ENCODE results near the gene EFNB1.

EFNB1 gene

GRCh38 chrX:68877606-68878005, 48.8 kb downstream of the EFNB1 start:
- H3K79me2 ChIP-seq (ENCODE audit: control insufficient read depth, insufficient read depth, low read length, poor library complexity): no peaks in the 10 kb centered on the region
- no peak overlapping the region for H3K4ac ChIP-seq (ENCODE audit: low read depth, low read length)
- no peak overlapping the region for H2BK12ac ChIP-seq (ENCODE audit: low read length)
- no peaks in the 10 kb centered on the region for H3K9me3 ChIP-seq (ENCODE audit: insufficient read depth, low read depth, low read length)
- H3K14ac ChIP-seq (ENCODE audit: low read length): no peak overlapping the region
- H3K9ac ChIP-seq (ENCODE audit: low read length): no peak overlapping the region
- H3K36me3 ChIP-seq (ENCODE audit: control insufficient read depth in 1 of 2, insufficient read depth in 2 of 2, low read length in 2 of 2): no peaks in the 10 kb centered on the region
- H3K23ac ChIP-seq (ENCODE audit: low read length): no peak overlapping the region
- H4K12ac ChIP-seq (ENCODE audit: low read depth, low read length): no peak overlapping the region
- H3K4me2 ChIP-seq (ENCODE audit: low read length): no peak overlapping the region
- no peaks in the 10 kb centered on the region for H3K79me1 ChIP-seq (ENCODE audit: low read length)
- DNase-seq: no peak
- H2AFZ ChIP-seq (ENCODE audit: insufficient read depth, low read length, poor library complexity): no peak overlapping the region
- no peak overlapping the region for H2BK5ac ChIP-seq (ENCODE audit: low read depth, low read length, poor library complexity)
- no CpG with 5 or more reads among the region's 9 CpGs for WGBS (ENCODE audit: extremely low coverage, insufficient coverage, insufficient read length)
- H4K8ac ChIP-seq (ENCODE audit: low read depth, low read length): no peak overlapping the region
- H3K18ac ChIP-seq (ENCODE audit: low read length): no peak overlapping the region
- no peak overlapping the region for H2BK120ac ChIP-seq (ENCODE audit: insufficient read depth, low read length, poor library complexity)
- no peak overlapping the region for H3K4me3 ChIP-seq (ENCODE audit: low read depth, low read length)
- H3K27me3 ChIP-seq (ENCODE audit: insufficient read depth, low read length): no peaks in the 10 kb centered on the region
- H3K4me1 ChIP-seq (ENCODE audit: control insufficient read depth in 1 of 2, insufficient read depth in 2 of 2, low read length in 2 of 2): no peaks in the 10 kb centered on the region
- H4K91ac ChIP-seq (ENCODE audit: low read depth, low read length): no peak overlapping the region
- H2AK5ac ChIP-seq (ENCODE audit: low read length): no peak overlapping the region
- H3K27ac ChIP-seq (ENCODE audit: low read depth, low read length): no peak overlapping the region

GRCh38 chrX:68878977-68879645, 50.3 kb downstream of the EFNB1 start:
- Histone ChIP-seq H4K8ac (ENCODE audit: low read depth, low read length) (no peak overlapping the region), H3K79me2 (ENCODE audit: control insufficient read depth, insufficient read depth, low read length, poor library complexity) (no peaks in the 10 kb centered on the region), H2AK5ac (ENCODE audit: low read length) (no peak overlapping the region), H3K23ac (ENCODE audit: low read length) (no peak overlapping the region), H3K9ac (ENCODE audit: low read length) (no peak overlapping the region), H3K18ac (ENCODE audit: low read length) (no peak overlapping the region), H3K4me2 (ENCODE audit: low read length) (no peak overlapping the region), H3K79me1 (ENCODE audit: low read length) (no peaks in the 10 kb centered on the region), H3K4ac (ENCODE audit: low read depth, low read length) (no peak overlapping the region), H4K12ac (ENCODE audit: low read depth, low read length) (no peak overlapping the region), H3K4me1 (ENCODE audit: control insufficient read depth in 1 of 2, insufficient read depth in 2 of 2, low read length in 2 of 2) (no peaks in the 10 kb centered on the region), H2AFZ (ENCODE audit: insufficient read depth, low read length, poor library complexity) (no peak overlapping the region), H3K27ac (ENCODE audit: low read depth, low read length) (no peak overlapping the region), H2BK120ac (ENCODE audit: insufficient read depth, low read length, poor library complexity) (no peak overlapping the region), H3K9me3 (ENCODE audit: insufficient read depth, low read depth, low read length) (no peaks in the 10 kb centered on the region), H3K36me3 (ENCODE audit: control insufficient read depth in 1 of 2, insufficient read depth in 2 of 2, low read length in 2 of 2) (no peaks in the 10 kb centered on the region), H2BK5ac (ENCODE audit: low read depth, low read length, poor library complexity) (no peak overlapping the region), H3K14ac (ENCODE audit: low read length) (no peak overlapping the region), H3K27me3 (ENCODE audit: insufficient read depth, low read length) (no peaks in the 10 kb centered on the region), H2BK12ac (ENCODE audit: low read length) (no peak overlapping the region), H3K4me3 (ENCODE audit: low read depth, low read length) (no peak overlapping the region), H4K91ac (ENCODE audit: low read depth, low read length) (no peak overlapping the region)
- no peak for DNase-seq
- no CpG with 5 or more reads among the region's 11 CpGs for WGBS (ENCODE audit: extremely low coverage, insufficient coverage, insufficient read length)

- no peak for DNase-seq
- Histone ChIP-seq H3K18ac (ENCODE audit: low read length) (no peak overlapping the region), H2BK120ac (ENCODE audit: insufficient read depth, low read length, poor library complexity) (no peak overlapping the region), H3K79me1 (ENCODE audit: low read length) (no peaks in the 10 kb centered on the region), H4K12ac (ENCODE audit: low read depth, low read length) (no peak overlapping the region), H3K9me3 (ENCODE audit: insufficient read depth, low read depth, low read length) (no peaks in the 10 kb centered on the region), H3K27me3 (ENCODE audit: insufficient read depth, low read length) (no peaks in the 10 kb centered on the region), H3K79me2 (ENCODE audit: control insufficient read depth, insufficient read depth, low read length, poor library complexity) (no peaks in the 10 kb centered on the region), H2BK12ac (ENCODE audit: low read length) (no peak overlapping the region), H3K27ac (ENCODE audit: low read depth, low read length) (no peak overlapping the region), H3K4me2 (ENCODE audit: low read length) (no peak overlapping the region), H2AK5ac (ENCODE audit: low read length) (no peak overlapping the region), H3K23ac (ENCODE audit: low read length) (no peak overlapping the region), H3K14ac (ENCODE audit: low read length) (no peak overlapping the region), H3K9ac (ENCODE audit: low read length) (no peak overlapping the region), H2AFZ (ENCODE audit: insufficient read depth, low read length, poor library complexity) (no peak overlapping the region), H4K8ac (ENCODE audit: low read depth, low read length) (no peak overlapping the region), H2BK5ac (ENCODE audit: low read depth, low read length, poor library complexity) (no peak overlapping the region), H3K4ac (ENCODE audit: low read depth, low read length) (no peak overlapping the region), H3K36me3 (ENCODE audit: control insufficient read depth in 1 of 2, insufficient read depth in 2 of 2, low read length in 2 of 2) (no peaks in the 10 kb centered on the region), H4K91ac (ENCODE audit: low read depth, low read length) (no peak overlapping the region), H3K4me3 (ENCODE audit: low read depth, low read length) (no peak overlapping the region), H3K4me1 (ENCODE audit: control insufficient read depth in 1 of 2, insufficient read depth in 2 of 2, low read length in 2 of 2) (no peaks in the 10 kb centered on the region)
- no CpG with 5 or more reads among the region's 9 CpGs for WGBS (ENCODE audit: extremely low coverage, insufficient coverage, insufficient read length)
Observed at GRCh38 chrX:68880846-68881552, 52.2 kb downstream of the EFNB1 start.

- Histone ChIP-seq H4K12ac (ENCODE audit: low read depth, low read length) (no peak overlapping the region), H2BK5ac (ENCODE audit: low read depth, low read length, poor library complexity) (no peak overlapping the region), H2AFZ (ENCODE audit: insufficient read depth, low read length, poor library complexity) (no peak overlapping the region), H3K79me2 (ENCODE audit: control insufficient read depth, insufficient read depth, low read length, poor library complexity) (no peaks in the 10 kb centered on the region), H3K79me1 (ENCODE audit: low read length) (no peaks in the 10 kb centered on the region), H3K18ac (ENCODE audit: low read length) (no peak overlapping the region), H2BK12ac (ENCODE audit: low read length) (no peak overlapping the region), H2BK120ac (ENCODE audit: insufficient read depth, low read length, poor library complexity) (no peak overlapping the region), H3K4me1 (ENCODE audit: control insufficient read depth in 1 of 2, insufficient read depth in 2 of 2, low read length in 2 of 2) (no peaks in the 10 kb centered on the region), H2AK5ac (ENCODE audit: low read length) (no peak overlapping the region), H4K8ac (ENCODE audit: low read depth, low read length) (no peak overlapping the region), H3K9me3 (ENCODE audit: insufficient read depth, low read depth, low read length) (no peaks in the 10 kb centered on the region), H3K27ac (ENCODE audit: low read depth, low read length) (no peak overlapping the region), H3K14ac (ENCODE audit: low read length) (no peak overlapping the region), H3K4ac (ENCODE audit: low read depth, low read length) (no peak overlapping the region), H3K9ac (ENCODE audit: low read length) (no peak overlapping the region), H3K23ac (ENCODE audit: low read length) (no peak overlapping the region), H3K36me3 (ENCODE audit: control insufficient read depth in 1 of 2, insufficient read depth in 2 of 2, low read length in 2 of 2) (no peaks in the 10 kb centered on the region), H4K91ac (ENCODE audit: low read depth, low read length) (no peak overlapping the region), H3K4me3 (ENCODE audit: low read depth, low read length) (no peak overlapping the region), H3K27me3 (ENCODE audit: insufficient read depth, low read length) (no peaks in the 10 kb centered on the region), H3K4me2 (ENCODE audit: low read length) (no peak overlapping the region)
- WGBS (ENCODE audit: extremely low coverage, insufficient coverage, insufficient read length): no CpG with 5 or more reads among the region's 5 CpGs
- no peak for DNase-seq
Observed at GRCh38 chrX:68881911-68882310, 53.1 kb downstream of the EFNB1 start.

Measured in trophoblast cell (in vitro differentiated cells and primary cell).